Panc1 (cell line): Measurements from ENCODE around the gene CCDC124. TPM values are rescaled to one million over a fixed set of nuclear protein-coding genes. Genes with fewer than 3 reads are reported as not detected.

ENCODE experiments used
- ATAC-seq: fragments of 200-7000 bp; cut with Tn5 transposase; 2 replicates; pipeline ENCODE4 v1.9.1; 2020; ENCODE audit warnings: mild to moderate bottlenecking, moderate library complexity
- BruUV-seq: library from RNA; stranded (reverse); fragments of 400-500 nt; replicated peaks from 2 replicates; lab custom pipeline; 2021; lab: Mats Ljungman, UMichigan
- CTCF ChIA-PET: fragments of 300-600 bp; sonication (Branson Sonifier 250); formaldehyde crosslinking; loops from one replicate; lab custom pipeline; 2022; ENCODE audit warnings: antibody characterized with exemption; lab: Charles Lee
- POLR2A ChIA-PET: fragments of 300-600 bp; sonication (Branson Sonifier 250); formaldehyde crosslinking; loops from one replicate; lab custom pipeline; 2022; ENCODE audit warnings: antibody characterized with exemption; lab: Charles Lee
- DNase-seq: peaks from one replicate; pipeline ENCODE4 v3.0.0-alpha.2; 2010; ENCODE audit warnings: low read depth, low spot score
- H3K27ac ChIP-seq: 2 replicates; pipeline ENCODE4 v1.5.1; 2011; ENCODE audit warnings: mild to moderate bottlenecking, low read length, inconsistent platforms
- H3K27me3 ChIP-seq: fragments of 200-500 bp; sonication (Bioruptor generic); 2 replicates; pipeline ENCODE4 v1.6.0; 2014; ENCODE audit warnings: low read length, inconsistent platforms; ENCODE audit not compliant: control insufficient read depth, insufficient read depth
- H3K36me3 ChIP-seq: fragments of 200-500 bp; sonication (Bioruptor generic); 2 replicates; pipeline ENCODE4 v1.5.1; 2014; ENCODE audit warnings: inconsistent platforms, mild to moderate bottlenecking, low read length, moderate library complexity; ENCODE audit not compliant: control insufficient read depth, insufficient read depth
- H3K4me1 ChIP-seq: 2 replicates; pipeline ENCODE4 v1.5.1; 2011; ENCODE audit warnings: inconsistent platforms, mild to moderate bottlenecking, low read length, moderate library complexity; ENCODE audit not compliant: control insufficient read depth, insufficient read depth
- H3K4me3 ChIP-seq, 2 experiments: 2 replicates each; pipeline ENCODE4 v1.5.1; 2011 to 2012; ENCODE audit warnings: low read depth in 2 of 2, low read length in 2 of 2, mild to moderate bottlenecking in 2 of 2, inconsistent platforms in 1 of 2, moderate library complexity in 1 of 2
- H3K9me3 ChIP-seq: fragments of 200-500 bp; sonication (Bioruptor generic); 2 replicates; pipeline ENCODE4 v1.5.1; 2014; ENCODE audit warnings: low read depth, mild to moderate bottlenecking, inconsistent platforms, low read length, moderate library complexity; ENCODE audit not compliant: control insufficient read depth, insufficient read depth
- CTCF ChIP-seq: fragments of 450-650 bp; IDR thresholded peaks from 2 replicates; pipeline ENCODE4 v1.5.1; 2017; ENCODE audit warnings: mild to moderate bottlenecking
- POLR2AphosphoS5 ChIP-seq: IDR thresholded peaks from 2 replicates; pipeline ENCODE4 v1.6.1; 2012; ENCODE audit warnings: mild to moderate bottlenecking, low read depth, low read length, moderate library complexity
- REST ChIP-seq, 2 experiments: IDR thresholded peaks; 2 replicates each; pipeline ENCODE4 v1.6.1; 2011 to 2012; ENCODE audit warnings: low read depth in 2 of 2, control low read depth in 1 of 2, low read length in 1 of 2, mild to moderate bottlenecking in 1 of 2, moderate library complexity in 1 of 2; ENCODE audit not compliant: insufficient read depth in 1 of 2
- SIN3A ChIP-seq: IDR thresholded peaks from 2 replicates; pipeline ENCODE4 v1.6.1; 2012; ENCODE audit warnings: low read depth, mild to moderate bottlenecking, low read length, moderate library complexity, borderline replicate concordance; ENCODE audit not compliant: insufficient read depth
- TCF7L2 ChIP-seq: IDR thresholded peaks from 2 replicates; pipeline ENCODE4 v1.6.1; 2011; ENCODE audit warnings: mild to moderate bottlenecking, low read depth, low read length, inconsistent platforms
- in situ Hi-C: cut with HindIII; loops from 2 replicates; pipeline ENCODE4 v1.10.0; 2016; ENCODE audit warnings: low sequenced_read_pairs, low pct_unique_long_range_greater_than_20kb
- intact Hi-C: fragments of 100-400 bp; cut with micrococcal nuclease; formaldehyde crosslinking; loops from one replicate; pipeline ENCODE4 v1.10.0; 2022; ENCODE audit not compliant: unreplicated experiment
- total RNA-seq: library from RNA; stranded (reverse); gene quantifications from one replicate; pipeline ENCODE4 v1.2.1, GENCODE V29; 2021; ENCODE audit not compliant: unreplicated experiment

Gene CCDC124
- total RNA-seq, 1 experiment from 2014 or later, result 110 TPM

DNA sequence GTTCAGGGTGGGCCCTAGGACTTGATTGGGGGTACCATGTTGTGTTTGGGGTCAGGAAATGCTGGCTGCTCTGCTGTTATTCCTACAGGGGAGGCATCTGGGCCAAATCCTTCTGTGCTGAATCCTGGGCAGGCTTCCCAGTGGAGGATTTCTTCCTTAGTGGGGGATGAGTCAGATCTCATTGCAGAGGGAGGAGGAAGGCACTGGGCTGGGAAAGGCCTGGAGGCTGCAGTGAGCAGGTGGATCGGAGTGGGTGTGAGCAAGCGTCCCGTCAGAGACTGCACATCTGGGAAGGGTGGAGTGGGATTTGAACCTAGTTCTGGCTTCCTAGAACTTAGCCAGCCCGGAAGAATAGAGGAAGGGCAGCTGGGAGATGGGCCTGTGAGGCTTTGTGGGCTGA lies 11.5 kb downstream of the CCDC124 start:
- CTCF ChIA-PET, result interaction anchor here (0.6 kb wide), 1 partner anchor 54 kb away, joined by 6 read pairs; no protein-coding TSS in a partner anchor
- no TSS peak for BruUV-seq
- POLR2A ChIA-PET, result interaction anchor here (0.6 kb wide), 1 partner anchor 44 kb away, joined by 4 read pairs; no protein-coding TSS in a partner anchor
- no peaks in the 10 kb centered on the region; the same call in 1 of the 2 replicates for H3K36me3 ChIP-seq
- intact Hi-C loops (no loop called here), in situ Hi-C loops (no loop called here)
- no peak for DNase-seq
- peaks cover 5% of the 10 kb centered on the region; the same call in 1 of the 2 replicates for H3K4me1 ChIP-seq
- H3K9me3 ChIP-seq, result no peaks in the 10 kb centered on the region
- ATAC-seq, result no peak
- no peak overlapping the region for H3K27ac ChIP-seq
- no peak overlapping the region for H3K4me3 ChIP-seq
- H3K27me3 ChIP-seq, result no peaks in the 10 kb centered on the region
- no peak for TF ChIP-seq POLR2AphosphoS5
- no peak for TF ChIP-seq REST (IDR thresholded peaks at IDR 0.05; ENCODE audit: insufficient read depth in 1 of 2, low read depth in 2 of 2, low read length in 1 of 2)
- TF ChIP-seq SIN3A, result no peak
- no peak for TF ChIP-seq TCF7L2
- TF ChIP-seq CTCF, result no peak

DNA sequence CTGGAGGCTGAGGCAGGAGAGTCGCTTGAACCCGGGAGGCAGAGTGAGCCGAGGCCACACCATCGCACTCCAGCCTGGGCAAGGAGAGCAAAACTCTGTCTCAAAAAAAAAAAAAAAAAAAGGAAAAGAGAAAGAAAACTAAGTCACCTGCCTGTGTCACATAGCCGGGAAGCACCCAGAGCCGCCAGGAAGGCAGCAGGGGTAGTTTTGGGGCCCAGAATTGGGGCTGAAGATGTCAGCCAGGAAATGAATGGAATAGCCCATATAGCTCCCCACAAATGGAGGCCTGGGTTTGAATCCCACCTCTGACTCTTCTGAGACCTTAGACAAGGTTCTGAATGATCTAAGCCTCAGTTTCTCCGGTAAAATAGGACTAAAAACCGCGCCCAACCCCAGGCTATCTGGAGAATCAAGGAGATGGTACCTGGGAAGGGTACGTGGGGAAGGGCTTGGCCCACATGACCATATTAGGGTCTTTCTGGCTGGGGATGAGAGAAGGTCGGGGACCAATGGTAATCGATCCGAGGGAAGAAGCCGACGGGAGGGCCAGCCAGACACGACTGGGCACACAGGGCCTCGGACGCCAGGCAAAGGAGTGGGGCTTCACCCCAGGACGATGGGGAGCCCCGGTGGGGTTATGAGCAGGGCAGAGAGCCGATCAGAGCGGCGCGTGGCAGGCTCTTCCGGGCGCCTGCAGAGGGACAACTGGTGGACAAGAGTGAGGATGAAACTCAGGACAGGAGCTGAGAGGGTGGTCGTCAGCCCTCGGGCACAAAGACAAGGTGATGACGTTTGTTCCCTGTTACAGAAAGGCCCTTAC lies 14.4 kb downstream of the CCDC124 start:
- peak overlapping the region; percentile 48 to 67 for H3K4me3 ChIP-seq
- CTCF ChIA-PET, result interaction anchor here (0.6 to 0.8 kb wide), 4 partner anchors 9 to 163 kb away, joined by 3 to 7 read pairs (median 6); no protein-coding TSS in a partner anchor
- no peaks in the 10 kb centered on the region for H3K9me3 ChIP-seq
- peaks cover 19% of the 10 kb centered on the region for H3K4me1 ChIP-seq
- TF ChIP-seq REST (IDR thresholded peaks at IDR 0.05; ENCODE audit: insufficient read depth in 1 of 2, low read depth in 2 of 2, low read length in 1 of 2), result no peak
- TF ChIP-seq POLR2AphosphoS5, result no peak
- TF ChIP-seq TCF7L2, result no peak
- POLR2A ChIA-PET, result no interaction called here
- no TSS peak for BruUV-seq
- H3K27ac ChIP-seq, result peak overlapping the region; percentile 40; the same call in 1 of the 2 replicates
- in situ Hi-C loops, result no loop called here
- DNase-seq (no peak), ATAC-seq (peak; percentile 51)
- intact Hi-C loops, result no loop called here
- H3K27me3 ChIP-seq, result no peaks in the 10 kb centered on the region
- H3K36me3 ChIP-seq, result no peaks in the 10 kb centered on the region; the same call in 1 of the 2 replicates
